Esophagus squamous epithelium (tissue), 5 donors: Measurements from ENCODE around the gene CBX6. TPM values are rescaled to one million over a fixed set of nuclear protein-coding genes. Genes with fewer than 3 reads are reported as not detected.

ENCODE experiments used
- DNase-seq: peaks from one replicate; lab custom pipeline; 2025; lab: John Stamatoyannopoulos, UW
- H3K27ac ChIP-seq, 4 donors: fragments of 200-600 bp; sonication (generic); one replicate each; pipeline ENCODE4 v1.5.1; 2016 to 2019; ENCODE audit warnings: mild to moderate bottlenecking in 1 of 4
- H3K27me3 ChIP-seq, 4 donors: fragments of 200-600 bp; sonication (generic); 1 replicate in 3 of 4; 2 replicates in 1 of 4; pipeline versions ENCODE4 v1.5.1 to v1.6.0; 2017 to 2021; ENCODE audit warnings: antibody characterized with exemption in 1 of 4
- H3K36me3 ChIP-seq, 3 donors: fragments of 200-600 bp; sonication (generic); one replicate each; pipeline ENCODE4 v1.5.1; 2016 to 2019
- H3K4me1 ChIP-seq, 3 donors: fragments of 200-600 bp; sonication (generic); one replicate each; pipeline ENCODE4 v1.5.1; 2017 to 2019
- H3K4me3 ChIP-seq, 4 donors: fragments of 200-600 bp; sonication (generic); 1 replicate in 3 of 4; 2 replicates in 1 of 4; pipeline ENCODE4 v1.5.1; 2016 to 2019; ENCODE audit warnings: mild to moderate bottlenecking in 2 of 4, moderate library complexity in 1 of 4
- H3K9me3 ChIP-seq, 3 donors: fragments of 200-600 bp; sonication (generic); one replicate each; pipeline ENCODE4 v1.5.1; 2016 to 2019
- POLR2A ChIP-seq, 4 donors: fragments of 450-650 bp; IDR thresholded peaks; one replicate each; pipeline ENCODE4 v1.6.1; 2017; ENCODE audit warnings: antibody characterized with exemption in 4 of 4, mild to moderate bottlenecking in 4 of 4, moderate library complexity in 3 of 4
- WGBS, 2 donors: methylation state at CpG; one replicate each; pipeline ENCODE4 v1.1.5; 2018; 5-methylcytosine and 5-hydroxymethylcytosine counted together
- intact Hi-C: fragments of 100-400 bp; cut with DNase I; formaldehyde crosslinking; loops from one replicate; pipeline ENCODE4 v1.15.0; 2022
- total RNA-seq, 4 donors: library from RNA; depleted of rRNA; stranded (reverse); fragments of >200 nt; gene quantifications; one replicate each; pipeline ENCODE4 v1.1.0, GENCODE V29; 2016
- TF ChIP-seq, protein P1 (sequence below), 6 experiments: fragments of 450-650 bp in 4 of 6; fragments of 200-600 bp in 2 of 6; sonication (generic) in 2 of 6; IDR thresholded peaks; one replicate each; pipeline ENCODE4 v1.5.1; 2016 to 2019; ENCODE audit warnings: antibody characterized with exemption in 6 of 6, mild to moderate bottlenecking in 4 of 6, moderate library complexity in 4 of 6
- donor health status: DM: yes; HTN: yes; CAD: no.

The CBX6 gene
- total RNA-seq, 4 donors from 2014 or later: 7.8 to 27.7 (median 11.8) TPM

DNA sequence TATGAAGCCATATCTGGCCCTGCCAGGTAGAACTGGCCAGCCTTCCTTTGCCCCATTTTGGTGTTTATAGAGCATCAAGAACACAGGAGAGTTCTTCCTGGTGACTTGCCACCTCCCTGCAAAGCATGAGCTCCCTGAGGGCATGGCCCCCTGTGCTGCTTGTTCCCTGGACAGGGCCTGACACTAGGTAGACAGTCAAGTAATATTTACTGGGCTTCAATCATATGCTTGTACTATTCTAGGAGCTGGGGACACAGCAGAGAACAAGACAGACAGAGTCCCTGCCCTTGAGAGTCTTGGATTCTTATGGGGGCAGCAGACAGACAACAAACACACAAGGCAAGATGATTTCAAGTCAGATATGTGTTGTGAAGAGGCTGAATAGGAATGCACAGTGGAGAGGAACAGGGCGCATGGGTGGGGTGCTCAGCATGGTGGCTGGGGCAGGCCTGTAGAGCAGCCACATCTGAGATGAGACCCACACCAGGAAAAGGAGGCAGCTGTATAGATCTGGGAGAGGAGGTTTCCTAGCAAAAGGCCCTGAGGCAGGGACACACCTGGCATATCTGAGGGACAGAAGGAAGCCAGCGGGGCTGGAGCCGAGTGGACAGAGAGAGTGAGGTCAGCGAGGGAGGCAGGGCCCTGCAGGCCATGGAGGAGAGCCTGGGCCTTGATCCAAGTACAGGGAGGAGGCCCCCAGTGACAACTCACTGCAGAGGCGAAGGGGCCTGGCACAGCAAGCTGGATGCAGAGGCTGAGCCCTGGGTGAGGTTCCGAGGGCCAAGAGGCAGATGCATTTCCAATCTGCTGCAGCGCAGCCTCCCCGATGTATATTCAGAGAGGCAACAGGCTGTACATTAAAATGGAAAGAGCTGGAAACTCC lies 10.2 kb upstream of the CBX6 start:
- 61 to 72% methylated on average over 5 to 6 of the region's 8 CpGs for WGBS, 2 donors
- Histone ChIP-seq H3K27me3 (no peaks in the 10 kb centered on the region), H3K4me3 (no peak overlapping the region), H3K36me3 (no peaks in the 10 kb centered on the region), H3K9me3 (no peaks in the 10 kb centered on the region), H3K4me1 (peaks cover 19 to 33% (median 22%) of the 10 kb centered on the region in 3 donors), H3K27ac (peak overlapping the region; percentile 63 to 90 (median 80))
- intact Hi-C loops: no loop called here
- no peak for DNase-seq
- TF ChIP-seq, protein P1, sequence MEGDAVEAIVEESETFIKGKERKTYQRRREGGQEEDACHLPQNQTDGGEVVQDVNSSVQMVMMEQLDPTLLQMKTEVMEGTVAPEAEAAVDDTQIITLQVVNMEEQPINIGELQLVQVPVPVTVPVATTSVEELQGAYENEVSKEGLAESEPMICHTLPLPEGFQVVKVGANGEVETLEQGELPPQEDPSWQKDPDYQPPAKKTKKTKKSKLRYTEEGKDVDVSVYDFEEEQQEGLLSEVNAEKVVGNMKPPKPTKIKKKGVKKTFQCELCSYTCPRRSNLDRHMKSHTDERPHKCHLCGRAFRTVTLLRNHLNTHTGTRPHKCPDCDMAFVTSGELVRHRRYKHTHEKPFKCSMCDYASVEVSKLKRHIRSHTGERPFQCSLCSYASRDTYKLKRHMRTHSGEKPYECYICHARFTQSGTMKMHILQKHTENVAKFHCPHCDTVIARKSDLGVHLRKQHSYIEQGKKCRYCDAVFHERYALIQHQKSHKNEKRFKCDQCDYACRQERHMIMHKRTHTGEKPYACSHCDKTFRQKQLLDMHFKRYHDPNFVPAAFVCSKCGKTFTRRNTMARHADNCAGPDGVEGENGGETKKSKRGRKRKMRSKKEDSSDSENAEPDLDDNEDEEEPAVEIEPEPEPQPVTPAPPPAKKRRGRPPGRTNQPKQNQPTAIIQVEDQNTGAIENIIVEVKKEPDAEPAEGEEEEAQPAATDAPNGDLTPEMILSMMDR (IDR thresholded peaks at IDR 0.05): no peak
- TF ChIP-seq POLR2A (IDR thresholded peaks at IDR 0.05): no peak

DNA sequence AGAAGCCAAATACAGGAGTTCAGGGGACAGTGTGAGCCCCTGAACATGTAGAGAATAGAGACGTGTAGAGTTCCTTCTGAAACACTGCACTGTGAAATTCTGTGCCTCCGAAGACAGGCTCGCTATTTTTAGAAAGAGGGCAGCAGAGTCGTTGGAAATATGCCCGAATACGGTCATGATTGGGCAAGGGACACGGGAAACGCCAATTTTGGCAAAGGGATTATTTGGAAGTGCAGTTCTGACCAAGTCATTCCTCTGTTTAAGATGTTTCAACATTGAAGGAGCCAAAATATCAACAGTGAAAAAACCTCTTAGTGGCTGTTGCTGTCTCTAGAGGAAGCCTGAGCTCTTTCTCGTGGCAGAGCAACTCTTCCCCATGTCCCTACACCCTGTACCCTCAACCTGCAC lies 9.5 kb upstream of the CBX6 start:
- no peaks in the 10 kb centered on the region for H3K9me3 ChIP-seq
- TF ChIP-seq, protein P1 (IDR thresholded peaks at IDR 0.05): no peak
- TF ChIP-seq POLR2A (IDR thresholded peaks at IDR 0.05): peak in 2 of 4 donors; percentile 17 to 32
- no peak for DNase-seq
- H3K27me3 ChIP-seq: no peaks in the 10 kb centered on the region
- no peaks in the 10 kb centered on the region for H3K36me3 ChIP-seq
- intact Hi-C loops: no loop called here
- peak overlapping the region; percentile 63 to 90 (median 80) for H3K27ac ChIP-seq
- H3K4me3 ChIP-seq: peak overlapping the region in 1 of 4 donors; percentile 19
- WGBS, 2 donors: 5 to 14% methylated on average over 9 of the region's 9 CpGs
- H3K4me1 ChIP-seq: peaks cover 19 to 33% (median 22%) of the 10 kb centered on the region in 3 donors

DNA sequence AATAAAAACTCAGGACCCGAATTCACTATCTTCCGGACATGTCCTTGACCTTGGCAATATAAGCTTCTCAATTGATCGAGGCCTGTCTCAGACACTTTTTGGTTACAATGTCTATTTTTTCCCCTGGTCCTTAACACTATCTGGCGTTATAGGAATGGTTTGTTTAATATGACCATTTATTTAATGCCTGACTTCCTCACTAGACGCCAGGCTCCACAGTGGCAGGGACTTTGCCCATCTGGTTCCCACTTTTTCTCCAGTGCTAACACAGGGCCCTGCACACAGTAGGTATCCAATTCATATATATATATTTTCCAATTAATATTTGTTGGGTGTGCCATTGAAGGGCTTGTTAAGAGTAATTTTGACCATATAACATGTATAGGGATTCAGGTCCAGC lies 7.9 kb upstream of the CBX6 start:
- WGBS, 2 donors: 75 to 78% methylated on average over 5 of the region's 5 CpGs

DNA sequence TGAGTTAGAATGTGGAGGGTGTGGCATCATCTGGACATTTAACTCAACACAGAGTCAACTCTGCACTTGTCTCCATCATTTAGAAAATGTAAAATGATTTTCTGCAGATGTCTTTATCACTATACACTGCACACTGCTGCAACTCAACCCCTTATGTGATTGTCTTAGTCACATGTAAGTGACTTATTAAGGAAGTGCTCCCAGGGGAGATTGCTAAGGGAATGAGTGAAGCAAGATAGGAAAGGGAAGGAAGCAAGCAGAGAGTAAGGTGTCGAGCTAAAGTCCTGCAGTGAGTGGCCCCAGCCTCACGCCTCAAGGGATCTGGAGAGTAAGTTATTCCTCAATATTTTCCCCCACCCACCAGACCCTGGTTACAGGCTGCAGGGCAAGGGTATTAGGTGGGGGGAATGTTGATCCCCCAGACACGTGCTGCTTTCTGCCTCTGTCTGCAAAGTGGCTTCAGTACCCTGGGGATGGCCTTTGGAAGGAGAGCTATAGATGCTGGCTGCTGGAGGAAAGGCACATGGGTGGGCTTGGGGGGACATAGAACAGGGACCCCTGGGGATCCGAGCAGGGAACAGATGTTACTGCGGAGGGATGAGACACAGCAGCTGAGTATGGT lies 7.2 kb upstream of the CBX6 start:
- no peak overlapping the region for H3K27ac ChIP-seq
- H3K9me3 ChIP-seq: no peaks in the 10 kb centered on the region
- no peak for TF ChIP-seq POLR2A (IDR thresholded peaks at IDR 0.05)
- TF ChIP-seq, protein P1 (IDR thresholded peaks at IDR 0.05): no peak
- no peak overlapping the region for H3K4me3 ChIP-seq
- H3K4me1 ChIP-seq: peaks cover 19 to 35% (median 22%) of the 10 kb centered on the region in 3 donors
- WGBS, 2 donors: 71 to 78% methylated on average over 5 of the region's 5 CpGs
- H3K36me3 ChIP-seq: no peaks in the 10 kb centered on the region
- intact Hi-C loops: loop anchor here (10.0 kb wide), 2 partner anchors 46 to 106 kb away; partner anchors contain the start of gene APOBEC3B
- no peak for DNase-seq
- H3K27me3 ChIP-seq: no peaks in the 10 kb centered on the region

More for the DNA sequence above, 7.9 kb upstream of the CBX6 start:
- peaks cover 19 to 33% (median 22%) of the 10 kb centered on the region in 3 donors for H3K4me1 ChIP-seq
- intact Hi-C loops: loop anchor here (10.0 kb wide), 2 partner anchors 45 to 105 kb away; partner anchors contain the start of gene APOBEC3B
- no peaks in the 10 kb centered on the region for H3K27me3 ChIP-seq
- no peak overlapping the region for H3K4me3 ChIP-seq
- DNase-seq: no peak
- no peaks in the 10 kb centered on the region for H3K9me3 ChIP-seq
- no peak overlapping the region for H3K27ac ChIP-seq
- no peaks in the 10 kb centered on the region for H3K36me3 ChIP-seq
- TF ChIP-seq, protein P1 (IDR thresholded peaks at IDR 0.05): no peak
- no peak for TF ChIP-seq POLR2A (IDR thresholded peaks at IDR 0.05)
